ENCODE data around the gene RBPMS2. TPM values are rescaled to one million over a fixed set of nuclear protein-coding genes. Genes with fewer than 3 reads are reported as not detected.
A peak's percentile ranks its signal among the peaks of the same experiment; 100 is the strongest.

The RBPMS2 gene
- total RNA-seq, 4 donors from 2014 or later: 0.70 to 8.3 (median 2.3) TPM

GRCh38 chr15:64767203-64767602, 8.2 kb downstream of the RBPMS2 start:
- Histone ChIP-seq H3K4me1 (no peaks in the 10 kb centered on the region), H3K9me3 (no peaks in the 10 kb centered on the region), H3K27ac (no peak overlapping the region), H3K27me3 (no peaks in the 10 kb centered on the region), H3K4me3 (no peak overlapping the region), H3K36me3 (no peaks in the 10 kb centered on the region)
- TF ChIP-seq POLR2A (IDR thresholded peaks at IDR 0.05) (no peak), CTCF (IDR thresholded peaks at IDR 0.05) (no peak)
- DNase-seq: no peak

DNA sequence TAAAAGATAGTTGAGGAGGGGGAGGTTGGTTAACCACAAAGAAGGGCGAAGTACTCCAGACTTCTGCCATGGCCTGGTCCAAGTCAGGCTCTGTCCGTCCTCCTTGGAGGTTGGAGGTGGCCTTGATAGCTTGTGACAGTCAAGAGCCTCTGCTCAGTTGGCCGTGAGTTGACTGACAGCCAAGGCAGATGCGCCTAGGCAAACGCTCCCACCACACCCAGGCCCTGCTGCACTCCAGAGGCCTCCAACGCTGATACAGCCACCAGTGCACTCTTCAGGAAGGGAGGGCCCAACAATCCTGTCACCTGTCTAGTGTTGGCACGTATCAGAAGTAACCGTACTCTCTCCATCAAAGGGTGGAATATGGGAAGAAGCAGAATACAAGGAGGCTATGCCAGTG, 9.3 kb downstream of the RBPMS2 start:
- TF ChIP-seq CTCF (IDR thresholded peaks at IDR 0.05): no peak
- no peak for TF ChIP-seq POLR2A (IDR thresholded peaks at IDR 0.05)
- no peaks in the 10 kb centered on the region for H3K36me3 ChIP-seq
- DNase-seq: no peak
- H3K9me3 ChIP-seq: no peaks in the 10 kb centered on the region
- H3K27ac ChIP-seq: no peak overlapping the region
- no peak overlapping the region for H3K4me3 ChIP-seq
- no peaks in the 10 kb centered on the region for H3K27me3 ChIP-seq
- H3K4me1 ChIP-seq: no peaks in the 10 kb centered on the region

- Histone ChIP-seq H3K36me3 (no peaks in the 10 kb centered on the region), H3K9me3 (no peaks in the 10 kb centered on the region), H3K27me3 (no peaks in the 10 kb centered on the region), H3K4me3 (no peak overlapping the region), H3K27ac (peak overlapping the region in 1 of 4 donors; percentile 50), H3K4me1 (no peaks in the 10 kb centered on the region)
- no peak for TF ChIP-seq CTCF (IDR thresholded peaks at IDR 0.05)
- no peak for TF ChIP-seq POLR2A (IDR thresholded peaks at IDR 0.05)
- no peak for DNase-seq
Observed at GRCh38 chr15:64763874-64764273, 11.5 kb downstream of the RBPMS2 start.

DNA sequence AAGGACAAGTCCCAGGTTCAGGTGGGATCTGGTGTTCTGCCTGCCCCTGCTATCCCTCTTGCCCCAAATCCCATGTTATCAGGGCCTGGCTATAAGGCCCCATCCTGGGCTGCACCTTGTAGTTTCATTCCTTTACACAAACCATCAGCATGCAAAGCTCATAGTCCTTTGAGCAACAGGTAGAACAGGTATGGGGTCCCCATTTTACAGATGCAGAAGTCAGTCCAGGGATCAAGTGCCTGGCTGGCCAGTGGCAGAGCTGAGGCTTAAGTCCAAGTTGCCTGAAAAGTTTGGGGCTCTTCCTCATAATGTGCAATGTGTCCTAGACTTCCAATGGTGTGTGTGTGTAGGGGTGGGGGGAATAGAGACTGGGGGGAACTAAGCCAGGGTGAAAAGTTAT, 11.9 kb downstream of the RBPMS2 start:
- Histone ChIP-seq H3K9me3 (no peaks in the 10 kb centered on the region), H3K27ac (peak overlapping the region in 1 of 4 donors; percentile 50), H3K4me1 (no peaks in the 10 kb centered on the region), H3K27me3 (no peaks in the 10 kb centered on the region), H3K4me3 (no peak overlapping the region), H3K36me3 (no peaks in the 10 kb centered on the region)
- TF ChIP-seq POLR2A (IDR thresholded peaks at IDR 0.05): no peak
- no peak for TF ChIP-seq CTCF (IDR thresholded peaks at IDR 0.05)
- DNase-seq: no peak

DNA sequence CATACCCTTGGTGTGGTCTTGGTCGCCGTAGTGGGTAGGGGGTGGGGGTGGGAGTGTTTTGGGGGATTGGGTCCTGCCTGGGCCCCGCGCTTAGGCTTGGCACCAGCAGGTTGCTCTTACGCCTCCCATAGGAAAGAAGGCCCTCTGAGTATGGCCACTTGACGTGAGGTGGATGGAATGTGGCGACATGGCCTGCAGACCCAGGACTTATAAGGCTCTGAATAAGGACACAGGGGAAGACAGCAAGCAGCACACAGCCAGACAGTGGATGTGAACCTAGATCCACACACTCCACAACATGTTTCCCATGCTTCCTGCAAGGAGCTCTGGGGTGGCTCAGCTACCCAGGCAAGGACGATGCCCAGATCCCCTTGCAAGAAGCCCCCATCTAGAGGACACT, 12.4 kb downstream of the RBPMS2 start:
- no peaks in the 10 kb centered on the region for H3K9me3 ChIP-seq
- TF ChIP-seq POLR2A (IDR thresholded peaks at IDR 0.05): no peak
- no peak for TF ChIP-seq CTCF (IDR thresholded peaks at IDR 0.05)
- H3K4me1 ChIP-seq: no peaks in the 10 kb centered on the region
- no peaks in the 10 kb centered on the region for H3K36me3 ChIP-seq
- H3K27ac ChIP-seq: peak overlapping the region in 1 of 4 donors; percentile 56
- H3K4me3 ChIP-seq: no peak overlapping the region
- no peaks in the 10 kb centered on the region for H3K27me3 ChIP-seq
- DNase-seq: no peak

DNA sequence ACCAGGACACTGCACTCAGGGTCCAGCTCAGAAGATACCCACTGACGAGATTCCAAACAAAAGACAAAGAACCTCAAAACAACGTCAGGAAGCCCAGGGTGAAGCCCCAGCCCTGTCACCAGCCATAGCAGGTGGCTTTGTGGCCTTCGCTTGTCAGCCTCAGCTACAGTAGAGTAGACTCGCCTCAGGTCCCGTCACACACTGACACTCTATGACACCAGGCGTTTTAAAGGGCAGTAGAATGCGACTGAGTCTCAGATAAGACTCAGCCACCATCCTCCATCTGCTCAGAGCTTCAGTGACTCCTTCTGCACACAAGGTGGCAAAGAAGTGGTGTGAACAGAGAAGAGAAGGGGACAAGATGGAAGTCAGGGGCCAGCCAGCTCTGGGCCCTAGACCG, 12.8 kb downstream of the RBPMS2 start:
- H3K4me1 ChIP-seq: no peaks in the 10 kb centered on the region
- peak overlapping the region in 1 of 4 donors; percentile 56 for H3K27ac ChIP-seq

More for the DNA sequence above, 12.8 kb downstream of the RBPMS2 start:
- no peak for DNase-seq
- Histone ChIP-seq H3K9me3 (no peaks in the 10 kb centered on the region), H3K27me3 (no peaks in the 10 kb centered on the region), H3K4me3 (no peak overlapping the region), H3K36me3 (no peaks in the 10 kb centered on the region)
- TF ChIP-seq POLR2A (IDR thresholded peaks at IDR 0.05): no peak
- no peak for TF ChIP-seq CTCF (IDR thresholded peaks at IDR 0.05)

Measured in Peyer's patch (tissue), 4 donors.